HepG2 (cell line): ENCODE results near the gene ZSCAN23. TPM values are rescaled to one million over a fixed set of nuclear protein-coding genes. Genes with fewer than 3 reads are reported as not detected.

Experiments
- CENPX ChIP-seq: sonication (generic); formaldehyde crosslinking; IDR thresholded peaks from 2 replicates; pipeline ENCODE4 v1.9.0; 2021; ENCODE audit warnings: mild to moderate bottlenecking, missing genetic modification reagents, moderate library complexity
- JUND ChIP-seq: sonication (generic); formaldehyde crosslinking; IDR thresholded peaks from 2 replicates; pipeline ENCODE4 v1.8.0; 2022; ENCODE audit warnings: mild to moderate bottlenecking, missing genetic modification reagents
- MAFF ChIP-seq: IDR thresholded peaks from 2 replicates; pipeline ENCODE4 v1.6.1; 2011; ENCODE audit warnings: low read depth, low read length, improper control_type of control experiment
- MZF1 ChIP-seq: sonication (generic); formaldehyde crosslinking; IDR thresholded peaks from 2 replicates; pipeline ENCODE4 v1.8.1; 2023; ENCODE audit warnings: mild to moderate bottlenecking, missing genetic modification reagents, borderline replicate concordance
- NFE2 ChIP-seq: sonication (generic); formaldehyde crosslinking; IDR thresholded peaks from 2 replicates; pipeline ENCODE4 v1.4.0; 2020; ENCODE audit warnings: missing genetic modification reagents
- NFE2L1 ChIP-seq: sonication (generic); formaldehyde crosslinking; IDR thresholded peaks from 2 replicates; pipeline ENCODE4 v1.4.0; 2020; ENCODE audit warnings: missing genetic modification reagents, mild to moderate bottlenecking, borderline replicate concordance
- RFX3 ChIP-seq: IDR thresholded peaks from 2 replicates; pipeline ENCODE4 v1.6.1; 2016; ENCODE audit warnings: missing biosample characterization, missing genetic modification reagents
- SETDB1 ChIP-seq: sonication (generic); formaldehyde crosslinking; IDR thresholded peaks from 2 replicates; pipeline ENCODE4 v1.5.1; 2020; ENCODE audit warnings: missing genetic modification reagents, mild to moderate bottlenecking, borderline replicate concordance
- SMYD3 ChIP-seq: sonication (generic); formaldehyde crosslinking; IDR thresholded peaks from 2 replicates; pipeline ENCODE4 v1.8.1; 2023; ENCODE audit warnings: mild to moderate bottlenecking, missing genetic modification reagents
- SSRP1 ChIP-seq: IDR thresholded peaks from 2 replicates; pipeline ENCODE4 v1.6.1; 2016; ENCODE audit warnings: control low read depth
- TBP ChIP-seq: sonication (generic); formaldehyde crosslinking; IDR thresholded peaks from 2 replicates; pipeline ENCODE4 v1.5.0; 2020; ENCODE audit warnings: missing genetic modification reagents
- ZNF562 ChIP-seq: sonication (generic); formaldehyde crosslinking; IDR thresholded peaks from 2 replicates; pipeline ENCODE4 v1.8.0; 2022; ENCODE audit warnings: missing genetic modification reagents, borderline replicate concordance
- ZNF790 ChIP-seq: sonication (generic); formaldehyde crosslinking; IDR thresholded peaks from 2 replicates; pipeline ENCODE4 v1.8.0; 2022; ENCODE audit warnings: missing genetic modification reagents, mild to moderate bottlenecking, borderline replicate concordance
- ZNF850 ChIP-seq: sonication (generic); formaldehyde crosslinking; conservative IDR thresholded peaks from 2 replicates; pipeline ENCODE4 v1.9.0; 2021; ENCODE audit warnings: mild to moderate bottlenecking, missing genetic modification reagents
- polyA plus RNA-seq, 8 experiments: library from polyadenylated mRNA; depleted of rRNA in 3 of 8; stranded (reverse) in 7 of 8; unstranded in 1 of 8; fragments of >200 nt; fragmentation: Illumina TruSeq in 4 of 8; extraction: Trizol in 4 of 8; gene quantifications; 2 replicates each; pipeline versions ENCODE4 v1.2.1 to v1.2.3, GENCODE V29; 2011 to 2016; ENCODE audit warnings: low read depth in 4 of 8, missing spikeins in 1 of 8, mixed read lengths in 1 of 8; ENCODE audit not compliant: insufficient read depth in 1 of 8
- total RNA-seq, 5 experiments: library from RNA; depleted of rRNA; stranded (reverse); fragments of >200 nt; fragmentation: Illumina TruSeq; extraction: Trizol; gene quantifications; 2 replicates each; pipeline ENCODE4 v1.2.3, GENCODE V29; 2016; ENCODE audit warnings: low read depth in 1 of 5
- TF ChIP-seq, protein P1 (sequence below): sonication (generic); formaldehyde crosslinking; IDR thresholded peaks from 2 replicates; pipeline ENCODE4 v1.4.0; 2020; ENCODE audit warnings: missing genetic modification reagents
- TF ChIP-seq, protein P2 (sequence below): sonication (generic); formaldehyde crosslinking; IDR thresholded peaks from 2 replicates; pipeline ENCODE4 v1.5.0; 2020; ENCODE audit warnings: missing genetic modification reagents
- TF ChIP-seq, protein P3 (sequence below): sonication (generic); formaldehyde crosslinking; IDR thresholded peaks from 2 replicates; pipeline ENCODE4 v1.8.1; 2023; ENCODE audit warnings: mild to moderate bottlenecking, moderate library complexity, missing genetic modification reagents
- TF ChIP-seq, protein P4 (sequence below): IDR thresholded peaks from 2 replicates; pipeline ENCODE4 v1.6.1; 2018; ENCODE audit warnings: missing genetic modification reagents, mild to moderate bottlenecking, missing compliant biosample characterization
- TF ChIP-seq, protein P5 (sequence below): sonication (generic); formaldehyde crosslinking; IDR thresholded peaks from 2 replicates; pipeline ENCODE4 v1.5.1; 2020; ENCODE audit warnings: missing genetic modification reagents, mild to moderate bottlenecking, borderline replicate concordance
- TF ChIP-seq, protein P6 (sequence below): sonication (generic); formaldehyde crosslinking; IDR thresholded peaks from 2 replicates; pipeline ENCODE4 v1.5.1; 2020; ENCODE audit warnings: mild to moderate bottlenecking, missing genetic modification reagents, moderate library complexity
- TF ChIP-seq, protein P7 (sequence below): sonication (generic); formaldehyde crosslinking; IDR thresholded peaks from 2 replicates; pipeline ENCODE4 v1.5.1; 2020; ENCODE audit warnings: mild to moderate bottlenecking, missing genetic modification reagents, borderline replicate concordance

Gene ZSCAN23
- total and polyA plus RNA-seq, 2 of the 13 experiments (the other 11 are each of a cell fraction or from before 2014, with no cell fraction given) = 0.29 to 1.2 TPM

DNA sequence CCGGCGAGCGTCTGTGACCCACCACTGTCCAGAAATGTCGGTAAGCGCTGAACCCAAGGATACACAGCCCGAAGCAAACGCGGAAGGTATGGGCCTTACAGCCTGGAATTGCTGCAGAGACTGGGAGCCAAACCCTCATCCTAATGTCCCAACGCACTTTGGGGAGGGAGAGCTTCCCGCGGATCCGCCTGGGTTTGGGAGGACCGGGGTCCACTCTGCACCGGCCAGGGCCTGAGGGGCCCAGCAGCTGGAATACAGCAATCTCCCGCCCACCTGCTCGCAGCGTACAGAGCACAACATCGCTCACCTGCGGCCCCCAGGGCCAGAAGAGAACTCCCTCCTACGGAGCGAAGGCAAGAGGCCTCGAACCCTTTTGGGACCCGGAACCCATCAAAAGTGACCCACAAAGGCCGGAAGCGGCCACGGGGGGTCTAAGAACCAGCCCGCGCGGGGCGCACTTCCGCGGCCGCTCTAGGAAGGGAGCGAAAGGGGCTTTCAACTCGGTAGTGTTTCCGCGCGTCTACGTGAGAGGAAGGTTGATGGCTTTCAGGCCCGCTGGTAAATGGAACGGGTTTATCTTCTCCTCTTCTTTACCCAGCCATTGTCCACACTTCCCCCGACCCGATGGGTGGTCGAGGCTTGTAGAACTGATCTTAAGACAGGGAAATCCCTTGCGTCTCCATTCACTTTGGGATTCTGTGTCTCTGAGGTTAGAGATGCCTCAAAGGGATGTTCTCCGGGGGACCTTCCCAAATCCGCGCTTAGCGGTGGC lies 43.8 kb downstream of the ZSCAN23 start, which contains the start of gene ZSCAN12 (continued):
- TF ChIP-seq SETDB1 (CRISPR knock-in tag) (no peak), RFX3 (no peak; the same call in 1 of the 2 replicates), SMYD3 (CRISPR knock-in tag) (0 out of 2 replicates have a peak, but pooled peaks have one; percentile 32), SSRP1 (peak; percentile 71; the same call in 1 of the 2 replicates), MZF1 (no peak), JUND (CRISPR knock-in tag) (no peak), ZNF850 (CRISPR knock-in tag) (no peak), ZNF790 (CRISPR knock-in tag) (no peak), MAFF (no peak), NFE2 (CRISPR knock-in tag) (no peak), ZNF562 (CRISPR knock-in tag) (no peak), TBP (CRISPR knock-in tag) (no peak), NFE2L1 (no peak), CENPX (CRISPR knock-in tag) (no peak)
- TF ChIP-seq, protein P1, sequence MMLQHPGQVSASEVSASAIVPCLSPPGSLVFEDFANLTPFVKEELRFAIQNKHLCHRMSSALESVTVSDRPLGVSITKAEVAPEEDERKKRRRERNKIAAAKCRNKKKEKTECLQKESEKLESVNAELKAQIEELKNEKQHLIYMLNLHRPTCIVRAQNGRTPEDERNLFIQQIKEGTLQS (CRISPR knock-in tag) = peak; percentile 69; the same call in 1 of the 2 replicates
- TF ChIP-seq, protein P2, sequence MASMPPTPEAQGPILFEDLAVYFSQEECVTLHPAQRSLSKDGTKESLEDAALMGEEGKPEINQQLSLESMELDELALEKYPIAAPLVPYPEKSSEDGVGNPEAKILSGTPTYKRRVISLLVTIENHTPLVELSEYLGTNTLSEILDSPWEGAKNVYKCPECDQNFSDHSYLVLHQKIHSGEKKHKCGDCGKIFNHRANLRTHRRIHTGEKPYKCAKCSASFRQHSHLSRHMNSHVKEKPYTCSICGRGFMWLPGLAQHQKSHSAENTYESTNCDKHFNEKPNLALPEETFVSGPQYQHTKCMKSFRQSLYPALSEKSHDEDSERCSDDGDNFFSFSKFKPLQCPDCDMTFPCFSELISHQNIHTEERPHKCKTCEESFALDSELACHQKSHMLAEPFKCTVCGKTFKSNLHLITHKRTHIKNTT = no peak
- TF ChIP-seq, protein P3, sequence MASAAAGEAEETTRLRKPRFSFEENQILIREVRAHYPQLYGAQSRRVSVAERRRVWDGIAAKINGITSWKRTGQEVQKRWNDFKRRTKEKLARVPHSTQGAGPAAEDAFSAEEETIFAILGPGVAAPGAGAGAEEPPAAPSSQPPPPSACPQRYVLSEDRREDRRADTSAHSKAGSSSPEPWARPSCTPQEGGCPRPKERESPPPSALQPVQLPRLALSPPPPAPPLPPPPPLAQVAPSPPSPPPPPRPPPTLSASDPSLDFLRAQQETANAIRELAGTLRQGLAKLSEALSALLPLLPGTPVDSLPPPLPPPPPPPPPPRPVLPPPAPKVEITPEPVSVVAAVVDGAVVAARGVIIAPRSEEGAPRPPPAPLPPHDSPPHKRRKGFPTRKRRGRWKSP (CRISPR knock-in tag) = peak; percentile 97
- TF ChIP-seq, protein P4, sequence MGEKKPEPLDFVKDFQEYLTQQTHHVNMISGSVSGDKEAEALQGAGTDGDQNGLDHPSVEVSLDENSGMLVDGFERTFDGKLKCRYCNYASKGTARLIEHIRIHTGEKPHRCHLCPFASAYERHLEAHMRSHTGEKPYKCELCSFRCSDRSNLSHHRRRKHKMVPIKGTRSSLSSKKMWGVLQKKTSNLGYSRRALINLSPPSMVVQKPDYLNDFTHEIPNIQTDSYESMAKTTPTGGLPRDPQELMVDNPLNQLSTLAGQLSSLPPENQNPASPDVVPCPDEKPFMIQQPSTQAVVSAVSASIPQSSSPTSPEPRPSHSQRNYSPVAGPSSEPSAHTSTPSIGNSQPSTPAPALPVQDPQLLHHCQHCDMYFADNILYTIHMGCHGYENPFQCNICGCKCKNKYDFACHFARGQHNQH (CRISPR knock-in tag) = peak; percentile 92
- TF ChIP-seq, protein P5, sequence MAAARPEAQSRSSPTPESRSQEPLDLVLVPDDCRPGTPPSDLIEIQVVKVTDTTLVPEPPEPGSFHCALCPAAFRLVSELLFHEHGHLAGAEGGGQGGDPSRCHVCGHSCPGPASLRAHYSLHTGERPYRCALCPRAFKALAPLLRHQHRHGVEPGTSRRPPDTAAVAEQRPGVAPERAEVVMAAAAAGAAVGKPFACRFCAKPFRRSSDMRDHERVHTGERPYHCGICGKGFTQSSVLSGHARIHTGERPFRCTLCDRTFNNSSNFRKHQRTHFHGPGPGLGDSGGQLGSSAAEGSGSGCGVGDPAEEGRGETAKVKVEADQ (CRISPR knock-in tag) = peak; percentile 91; the same call in 1 of the 2 replicates
- TF ChIP-seq, protein P6, sequence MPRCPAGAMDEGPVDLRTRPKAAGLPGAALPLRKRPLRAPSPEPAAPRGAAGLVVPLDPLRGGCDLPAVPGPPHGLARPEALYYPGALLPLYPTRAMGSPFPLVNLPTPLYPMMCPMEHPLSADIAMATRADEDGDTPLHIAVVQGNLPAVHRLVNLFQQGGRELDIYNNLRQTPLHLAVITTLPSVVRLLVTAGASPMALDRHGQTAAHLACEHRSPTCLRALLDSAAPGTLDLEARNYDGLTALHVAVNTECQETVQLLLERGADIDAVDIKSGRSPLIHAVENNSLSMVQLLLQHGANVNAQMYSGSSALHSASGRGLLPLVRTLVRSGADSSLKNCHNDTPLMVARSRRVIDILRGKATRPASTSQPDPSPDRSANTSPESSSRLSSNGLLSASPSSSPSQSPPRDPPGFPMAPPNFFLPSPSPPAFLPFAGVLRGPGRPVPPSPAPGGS (CRISPR knock-in tag) = 0 out of 2 replicates have a peak, but pooled peaks have one; percentile 81
- TF ChIP-seq, protein P7, sequence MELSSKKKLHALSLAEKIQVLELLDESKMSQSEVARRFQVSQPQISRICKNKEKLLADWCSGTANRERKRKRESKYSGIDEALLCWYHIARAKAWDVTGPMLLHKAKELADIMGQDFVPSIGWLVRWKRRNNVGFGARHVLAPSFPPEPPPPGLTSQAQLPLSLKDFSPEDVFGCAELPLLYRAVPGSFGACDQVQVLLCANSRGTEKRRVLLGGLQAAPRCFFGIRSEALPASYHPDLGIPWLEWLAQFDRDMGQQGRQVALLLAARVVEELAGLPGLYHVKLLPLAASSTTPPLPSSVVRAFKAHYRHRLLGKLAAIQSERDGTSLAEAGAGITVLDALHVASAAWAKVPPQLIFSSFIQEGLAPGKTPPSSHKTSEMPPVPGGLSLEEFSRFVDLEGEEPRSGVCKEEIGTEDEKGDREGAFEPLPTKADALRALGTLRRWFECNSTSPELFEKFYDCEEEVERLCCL (CRISPR knock-in tag) = no peak
